Measurements from ENCODE around the gene STIL.
"Not testable (repeated sequence)": the region's sequence is repeated elsewhere in the genome, so short reads cannot be mapped to it uniquely, and the experiment has no call there.

Gene STIL

DNA sequence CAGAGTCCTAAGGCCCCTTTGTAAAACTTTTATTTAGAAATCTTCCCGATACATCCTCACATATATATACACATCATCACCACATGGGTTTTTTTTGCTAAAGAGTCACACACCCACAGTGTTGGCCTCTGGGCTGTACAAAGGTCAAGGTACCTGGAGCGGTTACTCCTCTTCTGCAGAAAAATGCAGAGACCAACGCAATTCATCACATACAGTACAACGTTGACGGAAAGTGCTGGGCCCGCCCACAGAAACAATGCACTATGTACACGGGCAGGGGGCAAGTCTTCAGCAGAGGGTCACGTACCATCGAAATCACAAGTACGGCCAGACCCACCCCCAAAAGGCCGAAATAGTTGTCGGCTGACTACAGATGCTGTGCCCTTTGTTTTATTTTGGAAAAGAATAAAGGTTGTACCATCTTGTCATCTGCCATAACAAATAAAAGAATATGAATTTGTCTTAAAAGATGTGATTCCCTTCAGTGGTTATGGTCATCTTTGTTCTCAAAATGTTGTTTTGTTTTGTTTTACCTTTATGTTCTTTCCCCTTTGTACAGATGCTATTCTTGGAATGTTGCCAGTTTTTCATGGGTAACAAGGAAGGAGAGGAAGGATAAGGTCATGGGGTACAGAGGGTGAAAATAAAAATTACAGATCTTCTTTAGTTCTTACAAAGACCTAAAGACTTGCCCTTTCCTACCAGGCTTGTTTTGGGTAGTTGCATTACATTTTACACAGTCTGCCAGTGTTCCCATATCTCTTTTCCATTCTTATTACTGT, 97.5 kb downstream of the STIL start:
- no peak for DNase-seq

GRCh38 chr1:47215713-47216112, 98.2 kb downstream of the STIL start:
- no peak for DNase-seq

DNA sequence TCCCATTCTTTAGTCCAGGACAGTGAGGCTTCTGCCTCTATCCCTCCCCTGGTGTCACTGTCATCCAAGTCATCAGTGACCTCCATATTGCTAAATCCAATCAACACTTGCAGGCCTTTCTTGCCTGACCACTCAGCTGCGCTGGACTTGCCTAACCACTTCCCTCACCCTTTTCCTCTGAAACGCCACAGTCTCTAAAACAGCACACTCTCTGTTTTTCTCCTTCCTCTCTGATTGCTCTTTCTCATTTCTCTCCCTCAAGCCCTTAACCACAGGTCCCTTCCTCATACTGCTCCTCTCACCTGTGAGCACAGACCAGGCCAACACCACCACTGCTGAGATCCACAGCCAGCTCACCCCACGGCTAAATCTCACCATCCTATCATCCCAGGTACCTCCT, 99.4 kb downstream of the STIL start:
- no peak for DNase-seq

DNA sequence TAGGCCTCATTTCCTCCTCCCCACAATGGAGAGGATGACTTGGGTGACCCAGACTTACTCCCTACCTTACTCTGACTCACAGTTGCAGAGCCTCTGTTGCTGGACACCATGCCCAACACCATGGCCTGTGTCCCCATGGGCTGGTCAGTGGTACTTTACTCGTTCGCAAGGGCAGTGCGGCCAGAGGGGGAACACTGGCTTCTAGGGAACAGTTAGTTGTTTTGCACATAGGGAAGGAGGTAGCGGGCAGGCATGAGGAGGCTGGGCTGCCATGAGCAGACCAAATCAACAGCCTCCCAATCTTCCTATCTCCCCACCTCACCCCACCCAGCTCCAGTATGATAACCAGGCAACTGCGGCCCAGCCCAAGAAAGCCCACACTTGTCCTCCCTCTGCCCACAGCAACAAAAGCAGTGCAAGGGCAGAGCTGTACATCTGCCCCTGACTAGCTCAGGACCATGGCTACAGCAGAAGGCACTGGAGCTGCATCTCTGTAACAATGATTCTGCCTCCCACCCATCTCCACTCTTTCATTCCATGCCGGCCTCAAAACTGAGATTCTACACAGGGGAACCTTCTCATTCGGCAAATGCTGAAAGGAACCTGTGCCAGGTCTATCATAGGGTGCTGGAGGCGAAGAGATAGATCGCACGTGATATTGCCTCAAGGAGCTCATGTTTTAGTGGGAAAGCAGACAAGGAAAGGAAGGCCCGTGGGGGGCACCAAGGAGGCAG, 100.5 kb downstream of the STIL start:
- DNase-seq = no peak

DNA sequence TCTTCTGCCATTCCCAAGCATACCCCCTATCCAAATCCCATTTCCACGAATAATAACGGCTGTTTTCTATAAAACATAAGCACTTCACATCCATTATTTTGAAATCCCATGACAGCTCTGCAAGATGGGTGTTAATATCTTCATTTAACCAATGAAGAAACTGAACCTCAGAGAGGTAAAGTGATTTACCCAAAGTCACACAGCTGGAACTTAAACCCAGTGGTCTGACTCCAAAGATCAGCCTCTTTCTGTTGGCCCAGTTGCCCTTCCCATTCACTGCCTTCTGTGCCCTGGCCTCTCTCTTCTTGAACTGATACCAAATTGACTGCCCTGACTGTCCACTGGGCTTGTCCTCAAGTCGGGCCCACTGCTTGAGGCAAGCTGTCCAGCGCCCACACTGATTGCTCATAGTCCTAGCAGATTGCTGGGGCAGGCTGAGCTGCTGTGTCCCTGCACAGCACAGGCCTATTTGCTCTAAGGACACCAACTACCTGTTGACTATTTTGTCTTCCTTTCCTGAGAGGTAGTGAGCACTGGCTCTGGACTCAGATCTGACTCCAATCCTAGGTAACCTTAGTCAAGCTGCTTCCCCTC, 101.2 kb downstream of the STIL start:
- DNase-seq = no peak

GRCh38 chr1:47211796-47212269, 102.1 kb downstream of the STIL start:
- no peak for DNase-seq

DNA sequence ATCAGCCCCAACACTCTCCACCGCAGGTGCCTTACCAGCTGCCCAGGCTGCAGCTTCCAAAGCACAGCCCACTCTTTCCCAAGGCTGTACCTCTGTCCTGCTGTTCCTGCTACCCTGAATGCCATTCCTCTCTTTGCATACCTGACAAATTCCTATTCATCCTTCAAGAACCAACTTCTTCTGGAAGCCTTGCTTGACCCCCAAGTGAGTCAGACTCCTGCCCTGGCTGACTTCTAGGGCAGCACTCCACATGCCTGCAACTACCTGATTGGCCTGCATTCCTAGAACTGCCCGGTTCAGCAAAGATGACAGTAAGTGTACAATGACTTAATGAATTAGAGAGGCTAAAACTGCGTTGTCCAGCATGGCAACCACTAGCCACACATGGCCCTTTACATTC, 103.3 kb downstream of the STIL start:
- no peak for DNase-seq

DNA sequence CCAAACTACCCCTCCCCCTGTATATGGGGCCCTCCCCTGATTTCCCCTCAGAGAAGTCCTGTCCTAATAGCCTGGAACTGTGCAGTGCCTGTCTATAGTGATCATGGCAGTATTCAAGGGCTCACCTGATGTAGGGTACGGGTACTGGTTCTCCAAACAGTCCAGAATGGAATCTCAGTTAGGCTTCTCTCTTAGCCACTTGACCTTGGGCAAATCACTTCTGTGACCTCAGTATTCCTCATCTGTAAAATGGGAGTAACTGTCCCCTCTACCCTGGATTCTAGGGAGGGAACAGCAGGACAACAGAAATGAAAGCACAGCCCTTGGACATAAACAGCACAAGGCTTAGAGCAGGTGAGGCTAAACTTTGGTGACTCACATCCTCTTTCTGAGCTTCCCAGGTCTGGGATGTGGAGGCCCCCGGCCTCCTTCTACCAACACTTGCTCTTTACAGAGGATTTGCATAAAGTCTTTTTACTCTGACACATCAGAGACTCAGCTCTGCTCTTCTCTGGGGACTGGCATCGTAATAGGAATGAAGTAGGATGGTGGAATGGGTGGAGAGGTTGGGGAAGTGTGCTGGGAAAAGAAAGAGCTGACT, 104.1 kb downstream of the STIL start:
- no peak for DNase-seq

GRCh38 chr1:47209091-47209490, 104.9 kb downstream of the STIL start:
- DNase-seq = no peak

GRCh38 chr1:47208374-47208850, 105.5 kb downstream of the STIL start:
- DNase-seq = no peak

DNA sequence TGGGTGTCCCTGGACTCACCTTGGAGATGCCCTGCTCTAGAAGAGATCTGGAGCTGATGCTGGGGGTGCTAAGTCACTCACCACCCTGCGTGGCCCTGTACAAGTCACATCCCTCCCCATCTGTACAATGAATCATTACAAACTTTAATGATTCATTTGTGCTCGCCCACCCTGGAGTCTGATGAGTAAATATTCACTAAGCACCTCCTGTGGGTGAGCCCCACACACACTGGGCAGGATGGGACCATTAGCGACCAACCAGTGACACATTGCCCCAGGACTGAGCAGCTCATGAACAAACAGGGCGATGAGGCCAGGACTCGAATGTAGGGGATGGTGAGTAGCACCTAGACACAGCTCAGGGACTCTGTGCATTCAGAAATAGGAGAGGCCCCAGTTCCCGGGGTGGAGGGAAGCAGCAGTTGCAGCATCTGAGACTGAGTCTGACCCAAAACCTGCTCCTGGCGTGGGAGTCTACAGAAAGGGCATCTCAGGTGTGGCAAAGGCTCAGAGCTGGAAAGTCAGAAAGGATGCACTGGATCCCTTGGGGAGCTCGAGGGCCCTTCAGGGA, 106.1 kb downstream of the STIL start:
- no peak for DNase-seq

GRCh38 chr1:47205918-47206317, 108.0 kb downstream of the STIL start:
- no peak for DNase-seq

DNA sequence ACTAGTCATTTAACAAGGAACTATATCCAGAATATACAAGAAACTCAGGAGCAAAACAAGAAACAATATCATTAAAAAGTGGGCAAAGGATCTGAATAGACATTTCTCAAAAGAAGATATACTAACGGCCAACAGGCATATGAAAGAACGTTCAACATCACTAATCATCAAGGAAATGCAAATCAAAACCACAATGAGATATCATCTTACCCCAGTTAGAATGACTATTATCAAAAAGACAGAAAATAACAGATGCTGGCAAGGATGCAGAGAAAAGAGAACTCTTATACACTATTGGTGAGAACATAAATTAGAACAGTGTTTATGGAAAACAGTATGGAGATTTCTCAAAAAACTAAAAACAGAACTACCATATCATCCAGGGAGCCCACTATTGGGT, 110.4 kb downstream of the STIL start:
- not testable (repeated sequence) for DNase-seq

DNA sequence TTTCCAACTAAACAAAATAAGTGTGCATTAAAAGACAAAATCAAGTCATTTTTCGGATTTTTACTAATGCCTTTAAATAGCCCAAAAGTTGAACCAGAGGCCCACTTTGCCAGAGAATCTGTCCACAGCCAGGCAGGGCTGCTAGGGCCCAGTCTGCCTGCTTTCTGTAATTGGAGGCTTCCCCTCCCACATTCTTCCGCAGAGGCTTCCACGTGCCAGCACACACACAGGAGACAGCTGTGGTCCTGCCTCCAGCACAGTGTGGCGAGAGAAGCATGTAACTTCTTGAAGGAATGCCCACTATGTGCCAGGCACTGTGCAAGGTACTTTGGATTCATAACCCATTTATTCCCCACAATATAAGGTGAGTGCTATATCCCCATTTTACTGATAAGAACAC, 112.8 kb downstream of the STIL start:
- DNase-seq = no peak

All from activated CD8-positive, alpha-beta memory T cell treated with anti-CD3 and anti-CD28 coated beads, Interleukin-2, amount 50 U/mL, for 4 hours (primary cell).